GM19023 (cell line): ENCODE measurements around the gene RPIA.
A peak's percentile ranks its signal among the peaks of the same experiment; 100 is the strongest.

ENCODE experiments used
- ATAC-seq: cut with Tn5 transposase; IDR thresholded peaks from one replicate; pipeline ENCODE4 v1.9.1; 2021; ENCODE audit warnings: mild to moderate bottlenecking, moderate library complexity; ENCODE audit not compliant: unreplicated experiment

RPIA gene

GRCh38 chr2:88684519-88684918 is 7.0 kb upstream of the RPIA start:
- ATAC-seq = no peak

DNA sequence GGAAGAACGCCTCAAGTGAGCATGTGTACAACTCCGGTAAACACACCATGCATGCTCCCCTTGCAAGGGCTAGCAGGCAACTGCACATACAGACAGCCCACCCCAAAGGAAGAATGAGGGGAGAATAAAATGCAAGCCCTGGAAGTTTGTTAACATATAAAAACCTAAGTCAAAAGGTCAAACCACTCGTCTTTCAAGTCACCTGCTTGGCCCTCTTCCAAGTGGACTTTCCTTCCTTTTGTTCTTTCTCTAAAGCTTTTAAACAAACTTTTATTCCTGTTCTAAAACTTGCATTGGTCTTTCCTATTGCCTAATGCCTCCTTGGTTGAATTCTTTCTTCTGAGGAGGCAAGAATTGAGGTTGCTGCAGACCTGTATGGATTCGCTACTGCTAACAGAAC is 5.2 kb upstream of the RPIA start:
- no peak for ATAC-seq

DNA sequence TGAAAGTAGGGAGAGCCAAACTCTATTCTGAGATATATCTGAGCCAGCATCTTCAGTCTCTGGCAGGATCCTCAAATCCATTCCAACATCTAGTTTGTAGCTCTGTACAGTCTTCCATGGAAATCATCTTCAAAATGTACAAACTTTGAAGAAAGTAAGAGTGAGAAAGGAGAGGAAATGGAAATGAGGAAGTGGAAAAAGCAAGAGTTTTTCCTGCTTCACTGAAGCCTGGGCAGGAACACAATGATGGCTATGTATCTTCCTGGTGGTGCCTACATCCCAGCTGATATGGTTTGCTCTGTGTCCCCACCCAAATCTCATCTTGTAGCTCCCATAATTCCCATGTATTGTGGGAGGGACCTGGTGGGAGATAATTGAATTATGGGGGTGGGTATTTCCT is 4.1 kb upstream of the RPIA start:
- ATAC-seq = no peak

DNA sequence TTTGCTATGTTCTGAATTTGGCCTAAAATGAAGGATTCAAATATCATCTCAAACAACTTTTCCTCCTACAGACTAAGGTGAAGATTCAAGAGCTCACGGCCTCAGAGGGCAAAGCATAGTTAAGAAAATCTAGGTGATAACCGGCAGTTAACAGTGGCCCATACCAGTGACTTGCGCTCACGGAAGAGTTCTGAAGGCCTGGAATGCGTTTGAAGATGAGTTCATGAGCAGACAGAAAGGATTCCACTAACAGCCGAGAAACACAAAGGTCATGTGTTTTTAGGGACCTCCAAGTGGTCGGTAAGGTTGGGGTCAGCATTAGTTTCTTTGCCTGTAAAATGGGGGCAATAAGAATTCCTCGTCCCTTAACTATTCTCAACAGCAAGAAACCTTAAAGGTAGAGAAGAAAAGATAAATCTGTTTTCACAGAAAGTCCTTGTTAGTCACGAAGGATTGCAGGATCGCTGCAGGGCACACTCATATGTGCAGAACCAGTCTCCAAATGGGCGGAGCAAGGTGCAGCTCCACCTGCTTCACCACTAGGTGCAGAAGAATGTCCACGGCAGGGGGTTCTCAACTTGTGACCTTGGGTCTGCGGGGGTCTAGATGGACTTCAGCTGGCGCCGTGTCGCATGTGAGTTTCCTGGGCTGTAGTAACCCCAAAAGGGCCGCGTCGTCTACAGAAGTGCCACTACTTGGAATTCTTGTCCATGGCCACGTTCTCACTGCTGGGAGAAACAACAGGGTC is 708 bp upstream of the RPIA start:
- ATAC-seq = peak; percentile 14

- peak; percentile 0 for ATAC-seq
Observed at GRCh38 chr2:88692187-88692586, 714 bp downstream of the RPIA start.

DNA sequence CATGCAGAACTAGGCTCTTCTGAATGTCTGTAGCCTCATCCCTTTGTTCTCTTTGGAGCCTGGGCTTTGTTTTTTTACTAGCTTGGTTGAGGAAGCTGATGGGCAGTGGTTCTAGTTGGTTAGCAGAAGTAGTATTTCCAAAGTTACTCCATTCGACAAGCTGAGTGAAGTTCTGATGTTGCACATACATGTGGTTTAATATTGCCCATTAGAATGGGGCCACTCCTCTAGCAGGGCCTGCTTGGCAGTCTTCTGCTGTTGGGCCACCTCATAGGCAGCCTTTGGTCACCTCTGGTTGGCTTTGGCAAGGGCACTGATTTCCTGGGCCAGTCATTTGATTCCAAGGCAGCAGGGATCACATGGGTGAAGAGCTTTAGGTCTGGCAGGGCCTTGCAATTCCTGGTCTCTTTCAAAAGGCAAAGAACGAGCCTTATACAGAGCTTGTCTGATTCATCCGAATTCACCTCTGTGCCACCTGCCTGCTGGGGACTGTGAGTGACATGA is 2.5 kb downstream of the RPIA start:
- ATAC-seq = no peak

GRCh38 chr2:88696611-88697010 is 5.1 kb downstream of the RPIA start:
- no peak for ATAC-seq

GRCh38 chr2:88697370-88698026 is 6.0 kb downstream of the RPIA start:
- ATAC-seq = no peak

- no peak for ATAC-seq
Observed at GRCh38 chr2:88698027-88698413, 6.5 kb downstream of the RPIA start.

DNA sequence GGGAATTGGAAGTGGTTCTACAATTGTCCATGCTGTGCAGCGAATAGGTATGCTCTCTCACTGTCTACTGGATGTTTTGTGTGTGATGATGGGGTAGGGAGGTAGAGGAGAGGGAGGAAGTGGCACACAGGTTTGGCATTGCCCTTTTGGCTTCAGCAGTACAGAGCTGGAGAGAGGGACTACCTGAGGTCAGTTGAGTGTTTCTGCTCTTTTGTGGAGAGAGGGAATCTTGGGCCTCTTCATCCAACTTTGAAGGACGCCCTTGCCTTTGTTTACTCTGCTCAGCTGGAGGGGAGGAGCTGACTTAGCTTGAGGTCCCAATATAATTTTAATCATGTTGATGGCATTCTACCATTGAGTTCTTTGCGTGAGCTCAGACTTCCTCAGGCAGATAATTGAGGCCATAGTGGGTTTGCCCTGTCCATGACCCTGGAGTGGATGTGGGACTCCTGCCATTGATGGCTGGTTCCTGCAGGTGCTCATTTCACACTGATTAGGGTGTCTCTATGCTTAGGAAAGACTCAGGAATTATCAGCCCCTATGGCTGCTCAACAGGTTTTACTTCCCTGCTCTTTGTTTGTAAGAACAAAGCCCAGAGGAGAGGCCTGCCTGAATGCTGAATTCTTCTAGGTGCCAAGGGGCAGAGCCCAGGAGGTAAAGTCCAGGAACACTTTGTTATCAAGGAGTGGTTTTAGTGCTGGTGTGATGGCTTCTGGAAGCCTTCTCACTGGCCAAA is 7.2 kb downstream of the RPIA start:
- no peak for ATAC-seq

GRCh38 chr2:88707003-88707402 is 15.5 kb downstream of the RPIA start:
- ATAC-seq = no peak

DNA sequence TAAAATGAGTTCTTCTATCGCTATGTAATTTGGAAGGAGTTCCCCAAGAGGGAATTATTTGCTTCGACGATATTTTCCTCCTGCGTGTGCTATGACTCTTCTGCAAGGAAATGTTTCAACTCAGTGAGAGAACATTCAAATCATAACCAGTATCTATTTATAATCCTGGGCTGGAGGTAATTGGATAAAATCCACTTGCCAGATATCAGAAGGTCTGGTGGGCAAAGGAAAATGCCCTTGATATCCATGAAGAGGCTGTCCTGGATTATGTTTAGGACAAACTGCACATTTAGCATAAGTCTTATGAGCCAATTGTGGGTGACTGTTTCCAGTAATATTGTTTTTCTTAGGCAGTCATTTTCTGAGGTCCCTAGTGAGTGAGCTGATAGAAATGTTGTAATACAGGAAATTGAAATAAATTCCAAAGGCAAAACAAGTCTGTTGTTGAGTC is 17.7 kb downstream of the RPIA start:
- no peak for ATAC-seq

- no peak for ATAC-seq
Observed at GRCh38 chr2:88711289-88711688, 19.8 kb downstream of the RPIA start.

DNA sequence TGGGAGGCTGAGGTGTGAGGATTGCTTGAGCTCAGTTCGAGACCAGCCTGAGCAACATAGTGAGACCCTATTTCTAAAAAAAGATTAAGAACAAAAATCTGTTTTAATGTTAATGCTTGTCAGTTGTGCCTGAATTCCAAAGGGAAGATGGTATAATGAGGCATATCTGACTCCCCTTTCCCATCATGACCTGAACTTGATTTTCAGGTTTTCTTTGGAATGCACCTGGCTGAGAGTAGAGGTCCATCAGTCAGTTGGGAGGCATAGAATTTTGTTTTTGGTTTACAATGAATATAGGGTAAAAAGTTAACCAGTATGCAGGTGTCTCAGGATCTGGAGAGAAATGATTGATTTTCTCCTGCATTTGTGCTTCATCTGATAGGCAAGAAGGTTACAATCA is 20.4 kb downstream of the RPIA start:
- no peak for ATAC-seq

DNA sequence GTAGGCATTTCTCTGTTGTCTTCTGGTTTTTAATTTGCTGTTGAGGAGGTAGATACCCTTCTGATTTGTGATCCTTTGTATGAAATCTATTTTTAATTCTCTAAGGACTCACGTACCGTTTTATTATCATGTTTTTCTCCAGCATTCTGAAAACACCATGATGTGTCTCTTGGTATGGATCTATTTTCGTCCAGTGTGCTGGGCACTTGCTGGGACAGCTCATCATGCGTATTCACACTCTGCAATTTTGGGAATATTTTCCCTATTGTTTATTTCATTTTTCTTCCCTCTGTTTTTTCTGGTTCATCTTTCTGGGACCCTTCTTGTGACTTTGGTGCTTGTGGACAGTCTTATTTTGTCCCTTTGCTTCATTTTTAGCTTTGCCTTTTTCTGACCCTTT is 21.9 kb downstream of the RPIA start:
- ATAC-seq = no peak

DNA sequence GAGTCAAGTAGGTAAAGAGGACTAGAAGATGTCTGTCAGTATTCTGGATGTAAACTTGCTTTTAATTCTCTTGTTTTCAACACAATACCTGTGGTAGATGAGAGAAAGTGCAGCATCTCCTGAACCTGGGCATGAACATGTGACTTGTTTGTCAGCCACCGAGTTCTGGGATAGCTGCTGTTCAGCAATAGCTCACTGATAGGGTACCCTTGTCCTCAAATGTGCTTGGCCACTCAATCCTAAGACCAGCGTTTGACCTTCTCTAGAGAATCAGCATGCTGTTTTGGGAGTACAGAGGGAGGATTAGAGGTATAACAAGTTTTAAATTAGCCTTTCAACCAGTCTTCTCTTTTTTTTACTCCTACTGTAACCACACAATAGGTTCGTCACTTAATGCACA is 23.2 kb downstream of the RPIA start:
- ATAC-seq = no peak

GRCh38 chr2:88720399-88720798 is 28.9 kb downstream of the RPIA start:
- no peak for ATAC-seq

GRCh38 chr2:88721268-88721667 is 29.8 kb downstream of the RPIA start:
- ATAC-seq = no peak

- no peak for ATAC-seq
Observed at GRCh38 chr2:88724643-88725332, 33.3 kb downstream of the RPIA start.

DNA sequence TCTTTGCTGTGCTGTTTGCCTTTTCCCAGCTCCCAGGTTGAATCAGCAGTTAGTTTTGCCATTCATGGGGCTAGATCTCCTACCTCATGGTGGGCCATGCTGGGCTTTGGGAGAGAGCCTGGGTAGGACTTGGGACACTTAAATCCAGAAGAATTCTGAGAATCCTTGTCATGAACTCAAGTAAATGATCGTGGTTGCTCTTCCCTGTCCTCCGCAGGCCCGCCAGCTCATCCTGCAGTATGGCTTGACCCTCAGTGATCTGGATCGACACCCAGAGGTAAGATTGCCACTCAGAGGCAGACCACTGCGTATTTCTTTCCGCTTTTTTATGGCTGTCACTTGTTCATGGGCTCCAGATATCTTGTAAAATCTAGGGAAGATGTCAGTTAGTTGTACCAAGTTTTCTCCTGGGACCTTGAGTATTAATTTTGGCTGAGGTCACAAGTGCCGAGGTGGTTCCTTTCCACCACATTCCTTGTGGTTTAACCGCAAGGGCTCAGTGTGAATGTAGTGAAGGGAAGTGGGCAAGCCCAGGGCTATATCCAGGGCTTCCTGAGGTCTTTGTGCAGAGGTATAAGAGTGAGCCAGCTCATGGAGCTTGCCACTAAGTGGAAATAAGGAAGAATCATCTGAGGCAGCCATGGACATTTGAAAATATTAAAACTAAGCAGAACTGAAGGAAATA is 37.7 kb downstream of the RPIA start:
- no peak for ATAC-seq
